Measurements from ENCODE around the gene CAPZB. TPM values are rescaled to one million over a fixed set of nuclear protein-coding genes. Genes with fewer than 3 reads are reported as not detected.

The CAPZB gene
- total and polyA plus RNA-seq, 2 of the 4 experiments (the other 2 are of a cell fraction): 216 to 304 TPM

GRCh38 chr1:19322481-19322880, 162.9 kb downstream of the CAPZB start:
- WGBS, 2 experiments (ENCODE audit: extremely low coverage in 2 of 2, insufficient read length in 1 of 2): no CpG with 5 or more reads among the region's 10 CpGs

More at GRCh38 chr1:19322481-19322880, 162.9 kb downstream of the CAPZB start:
- no peak overlapping the region for H2BK20ac ChIP-seq (ENCODE audit: low read depth, low read length)
- H2AK5ac ChIP-seq (ENCODE audit: low read depth, low read length): no peak overlapping the region
- H3K36me3 ChIP-seq (ENCODE audit: control insufficient read depth, insufficient read depth, low read length): peaks cover 57% of the 10 kb centered on the region
- no peak overlapping the region for H2AK9ac ChIP-seq (replicated peaks; ENCODE audit: low read depth, low read length, poor library complexity)
- no peak overlapping the region for H3K4ac ChIP-seq (ENCODE audit: low read depth, low read length)
- no peak overlapping the region for H4K5ac ChIP-seq (ENCODE audit: low read depth, low read length)
- no peak overlapping the region for H2BK5ac ChIP-seq (ENCODE audit: low read depth, low read length, poor library complexity, severe bottlenecking)
- H3K4me1 ChIP-seq (ENCODE audit: control insufficient read depth, insufficient read depth, low read length): no peaks in the 10 kb centered on the region
- H3K4me3 ChIP-seq (ENCODE audit: insufficient read depth, low read depth, low read length): no peak overlapping the region
- dilution Hi-C loops (cut with HindIII; ENCODE audit: low sequenced_read_pairs, unreplicated experiment): no loop called here
- no peak overlapping the region for H3K18ac ChIP-seq (ENCODE audit: low read depth, low read length)
- no peak overlapping the region for H3K23ac ChIP-seq (ENCODE audit: low read depth, low read length)
- no peaks in the 10 kb centered on the region for H3K9me3 ChIP-seq (ENCODE audit: control insufficient read depth, insufficient read depth, low read length)
- ChIA-PET POLR2A (ENCODE audit: unreplicated experiment) (no interaction called here), CTCF (no interaction called here)
- peaks cover 17 to 37% of the 10 kb centered on the region in 2 experiments for H3K79me1 ChIP-seq (ENCODE audit: low read depth in 1 of 2, low read length in 2 of 2)
- H4K8ac ChIP-seq (ENCODE audit: low read depth in 2 of 2, low read length in 2 of 2): no peak overlapping the region
- no peaks in the 10 kb centered on the region; the same call in none of the 2 replicates for H4K20me1 ChIP-seq (ENCODE audit: insufficient read depth, low read length)
- H3K56ac ChIP-seq (ENCODE audit: extremely low read depth, insufficient read depth, low read length): no peak overlapping the region
- TF ChIP-seq RFX5 (IDR thresholded peaks at IDR 0.05; ENCODE audit: low read depth, low read length) (no peak), FOS (IDR thresholded peaks at IDR 0.05; ENCODE audit: low read depth, low read length) (no peak), CTCF (conservative IDR thresholded peaks at IDR 0.05; ENCODE audit: low read depth, low read length) (no peak), MAFK (IDR thresholded peaks at IDR 0.05; ENCODE audit: low read depth, low read length) (no peak)
- H4K91ac ChIP-seq (ENCODE audit: insufficient read depth, low read depth, low read length): no peak overlapping the region
- no peak overlapping the region for H3K9ac ChIP-seq (ENCODE audit: low read depth, low read length)
- intact Hi-C loops (cut with micrococcal nuclease): no loop called here
- in situ Hi-C loops (cut with MboI; ENCODE audit: low sequenced_read_pairs): no loop called here
- no peak overlapping the region for H2BK15ac ChIP-seq (ENCODE audit: low read depth, low read length)
- H2AFZ ChIP-seq (replicated peaks; ENCODE audit: low read length, poor library complexity): no peak overlapping the region
- no TSS peak for BruUV-seq (replicated peaks)
- no peak overlapping the region for H3K4me2 ChIP-seq (ENCODE audit: low read depth, low read length)
- no peak overlapping the region for H3K27ac ChIP-seq (ENCODE audit: insufficient read depth, low read length)
- ATAC-seq (ENCODE audit: low read depth) (no peak), DNase-seq (no peak)
- H3K9me1 ChIP-seq (ENCODE audit: insufficient read depth, low read length): peaks cover 10% of the 10 kb centered on the region; the same call in 1 of the 2 replicates
- H2BK120ac ChIP-seq (ENCODE audit: low read depth, low read length): no peak overlapping the region
- H3K14ac ChIP-seq (replicated peaks; ENCODE audit: low read depth, low read length): no peak overlapping the region
- no peaks in the 10 kb centered on the region for H3K27me3 ChIP-seq (ENCODE audit: control insufficient read depth, insufficient read depth, low read length)
